ENCODE measurements around the gene RANBP17.
"Not testable (repeated sequence)": the region's sequence is repeated elsewhere in the genome, so short reads cannot be mapped to it uniquely, and the experiment has no call there.

RANBP17 gene

DNA sequence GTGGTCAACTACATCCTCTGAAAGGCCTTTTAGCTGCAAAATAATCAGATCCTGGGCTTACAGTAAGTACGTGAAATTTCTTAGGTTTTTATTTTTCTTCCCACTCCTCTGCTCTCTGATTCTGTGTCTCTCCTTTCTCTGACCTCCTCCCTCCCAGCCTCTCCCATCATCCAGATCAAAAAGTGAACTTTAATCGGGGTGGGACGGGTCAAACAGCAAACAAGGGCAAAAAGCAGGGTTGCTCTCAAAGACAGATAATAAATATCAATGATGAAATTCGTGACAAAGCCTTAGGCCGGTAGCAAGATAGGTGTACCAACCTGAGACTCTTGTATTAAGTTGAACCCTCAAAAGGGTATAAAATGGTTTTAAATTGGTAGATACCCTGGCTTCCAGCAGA lies 76.1 kb downstream of the RANBP17 start:
- TF ChIP-seq, protein P1, sequence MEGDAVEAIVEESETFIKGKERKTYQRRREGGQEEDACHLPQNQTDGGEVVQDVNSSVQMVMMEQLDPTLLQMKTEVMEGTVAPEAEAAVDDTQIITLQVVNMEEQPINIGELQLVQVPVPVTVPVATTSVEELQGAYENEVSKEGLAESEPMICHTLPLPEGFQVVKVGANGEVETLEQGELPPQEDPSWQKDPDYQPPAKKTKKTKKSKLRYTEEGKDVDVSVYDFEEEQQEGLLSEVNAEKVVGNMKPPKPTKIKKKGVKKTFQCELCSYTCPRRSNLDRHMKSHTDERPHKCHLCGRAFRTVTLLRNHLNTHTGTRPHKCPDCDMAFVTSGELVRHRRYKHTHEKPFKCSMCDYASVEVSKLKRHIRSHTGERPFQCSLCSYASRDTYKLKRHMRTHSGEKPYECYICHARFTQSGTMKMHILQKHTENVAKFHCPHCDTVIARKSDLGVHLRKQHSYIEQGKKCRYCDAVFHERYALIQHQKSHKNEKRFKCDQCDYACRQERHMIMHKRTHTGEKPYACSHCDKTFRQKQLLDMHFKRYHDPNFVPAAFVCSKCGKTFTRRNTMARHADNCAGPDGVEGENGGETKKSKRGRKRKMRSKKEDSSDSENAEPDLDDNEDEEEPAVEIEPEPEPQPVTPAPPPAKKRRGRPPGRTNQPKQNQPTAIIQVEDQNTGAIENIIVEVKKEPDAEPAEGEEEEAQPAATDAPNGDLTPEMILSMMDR (IDR thresholded peaks at IDR 0.05; ENCODE audit: low read depth, low read length, missing control alignments): no peak
- no peak for DNase-seq (ENCODE audit: low read depth)
- H3K4me3 ChIP-seq (ENCODE audit: low read depth, low read length): no peak overlapping the region

DNA sequence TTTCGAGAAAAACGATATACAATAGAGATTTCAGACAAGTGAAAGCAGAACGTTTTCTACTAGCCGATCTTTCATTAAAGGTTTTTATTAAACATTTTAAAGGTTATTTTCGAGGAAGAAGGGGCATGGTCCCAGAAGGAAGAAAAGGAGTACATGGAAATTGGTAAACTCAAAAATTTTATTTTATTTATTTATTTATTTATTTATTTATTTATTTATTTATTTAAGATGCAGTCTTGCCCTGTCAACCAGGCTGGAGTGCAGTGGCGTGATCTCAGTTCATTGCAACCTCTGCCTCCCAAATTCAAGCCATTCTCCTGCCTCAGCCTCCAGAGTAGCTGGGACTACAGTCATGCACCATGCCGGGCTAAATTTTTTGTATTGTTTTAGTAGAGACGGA lies 77.4 kb downstream of the RANBP17 start:
- no peak overlapping the region for H3K4me3 ChIP-seq (ENCODE audit: low read depth, low read length)
- no peak for DNase-seq (ENCODE audit: low read depth)
- TF ChIP-seq, protein P1 (IDR thresholded peaks at IDR 0.05; ENCODE audit: low read depth, low read length, missing control alignments): no peak

DNA sequence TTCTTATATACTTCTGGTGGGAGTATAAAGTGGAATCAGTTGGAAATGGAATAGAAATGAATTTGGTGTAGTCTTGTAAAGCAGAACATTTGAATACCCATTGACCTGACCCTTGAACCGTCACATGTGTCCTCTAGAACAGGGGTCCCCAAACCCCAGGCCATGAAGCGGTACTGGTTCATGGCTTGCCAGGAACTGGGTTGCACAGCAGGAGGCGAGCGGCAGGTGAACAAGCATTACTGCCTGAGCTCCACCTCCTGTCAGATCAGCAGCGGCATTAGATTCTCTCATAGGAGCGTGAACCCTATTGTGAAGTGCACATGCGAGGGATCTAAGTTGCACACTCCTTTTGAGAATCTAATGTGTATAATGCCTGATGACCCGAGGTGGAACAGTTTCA lies 80.0 kb downstream of the RANBP17 start:
- TF ChIP-seq, protein P1 (IDR thresholded peaks at IDR 0.05; ENCODE audit: low read depth, low read length, missing control alignments): no peak
- no peak for DNase-seq (ENCODE audit: low read depth)

DNA sequence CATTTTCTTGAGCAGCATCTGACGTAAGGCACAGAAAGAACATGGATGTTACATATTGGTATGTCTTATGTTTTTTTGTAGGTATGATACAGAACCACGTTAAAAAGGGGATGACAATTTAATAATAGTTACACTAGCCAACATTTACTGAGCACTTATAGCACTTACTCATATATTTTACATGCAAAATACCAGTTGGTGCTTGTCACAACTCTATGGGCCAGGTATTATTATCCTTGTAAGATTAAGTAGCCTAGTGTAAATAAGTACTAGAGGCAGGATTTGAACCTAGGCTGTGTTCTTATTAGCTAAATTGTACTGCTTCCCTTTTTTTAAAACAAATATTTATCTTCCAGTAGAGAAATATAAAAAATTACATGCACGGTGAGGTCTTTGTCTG lies 83.5 kb downstream of the RANBP17 start:
- no peak for DNase-seq (ENCODE audit: low read depth)
- TF ChIP-seq, protein P1 (IDR thresholded peaks at IDR 0.05; ENCODE audit: low read depth, low read length, missing control alignments): no peak
- no peak overlapping the region for H3K4me3 ChIP-seq (ENCODE audit: low read depth, low read length)

More for the DNA sequence above, 80.0 kb downstream of the RANBP17 start:
- H3K4me3 ChIP-seq (ENCODE audit: low read depth, low read length): no peak overlapping the region

DNA sequence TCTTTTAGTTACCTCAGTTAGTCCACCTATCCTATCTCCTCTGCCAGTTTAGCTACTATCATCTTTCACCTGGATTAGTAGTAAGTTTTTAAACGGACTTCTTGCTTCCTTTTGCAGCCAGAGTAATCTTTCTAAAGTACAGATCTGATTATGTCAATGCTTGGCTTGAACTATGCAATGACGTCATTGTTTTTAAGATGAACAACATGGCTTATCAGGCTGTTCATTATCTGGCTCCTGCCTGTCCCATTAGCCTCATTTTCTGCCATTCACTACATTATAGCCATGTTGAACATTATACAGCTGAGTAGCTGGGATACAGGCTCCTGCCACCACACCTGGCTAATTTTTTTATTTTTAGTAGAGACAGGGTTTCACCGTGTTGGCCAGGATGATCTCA lies 98.7 kb downstream of the RANBP17 start:
- H3K4me3 ChIP-seq (ENCODE audit: low read depth, low read length): no peak overlapping the region
- TF ChIP-seq, protein P1 (IDR thresholded peaks at IDR 0.05; ENCODE audit: low read depth, low read length, missing control alignments): no peak

DNA sequence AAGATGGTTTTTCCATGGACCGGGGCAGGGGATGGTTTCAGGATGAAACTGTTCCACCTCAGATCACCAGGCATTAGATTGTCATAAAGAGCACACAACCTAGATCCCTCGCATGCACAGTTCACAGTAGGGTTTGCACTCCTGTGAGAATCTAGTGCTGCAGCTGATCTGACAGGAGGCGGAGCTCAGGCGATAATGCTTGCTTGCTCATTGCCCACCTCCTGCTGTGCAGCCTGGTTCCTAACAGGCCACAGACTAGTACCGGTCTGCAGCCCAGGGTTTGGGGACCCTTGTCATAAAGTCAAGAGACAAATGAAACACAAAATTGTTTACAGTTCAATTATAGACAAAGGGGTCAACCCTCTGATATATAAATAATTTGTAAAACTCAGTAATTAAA lies 101.7 kb downstream of the RANBP17 start:
- TF ChIP-seq, protein P1 (IDR thresholded peaks at IDR 0.05; ENCODE audit: low read depth, low read length, missing control alignments): no peak

More for the DNA sequence above, 98.7 kb downstream of the RANBP17 start:
- no peak for DNase-seq (ENCODE audit: low read depth)

DNA sequence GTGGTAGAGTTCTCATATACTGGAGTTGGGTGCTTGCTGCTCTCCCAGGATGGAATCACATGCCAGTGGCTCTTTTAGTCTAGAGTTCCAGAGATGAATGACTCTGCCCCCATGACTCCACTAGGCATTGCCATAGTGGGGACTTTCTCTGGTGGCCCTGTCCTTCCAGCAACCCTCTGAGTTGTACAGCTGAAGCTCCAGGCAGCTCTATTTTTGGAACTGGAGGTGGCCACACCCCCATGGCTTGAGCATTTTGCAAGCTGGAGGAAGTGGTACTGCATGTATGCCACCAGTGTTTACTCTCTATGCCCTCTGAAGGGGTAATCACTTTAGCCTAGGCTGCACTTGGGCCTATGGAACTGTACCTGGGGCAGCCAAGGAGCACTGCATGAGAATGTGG lies 112.6 kb downstream of the RANBP17 start:
- H3K4me3 ChIP-seq (ENCODE audit: low read depth, low read length): no peak overlapping the region
- TF ChIP-seq, protein P1 (IDR thresholded peaks at IDR 0.05; ENCODE audit: low read depth, low read length, missing control alignments): no peak
- no peak for DNase-seq (ENCODE audit: low read depth)

More for the DNA sequence above, 101.7 kb downstream of the RANBP17 start:
- no peak overlapping the region for H3K4me3 ChIP-seq (ENCODE audit: low read depth, low read length)
- DNase-seq (ENCODE audit: low read depth): no peak

DNA sequence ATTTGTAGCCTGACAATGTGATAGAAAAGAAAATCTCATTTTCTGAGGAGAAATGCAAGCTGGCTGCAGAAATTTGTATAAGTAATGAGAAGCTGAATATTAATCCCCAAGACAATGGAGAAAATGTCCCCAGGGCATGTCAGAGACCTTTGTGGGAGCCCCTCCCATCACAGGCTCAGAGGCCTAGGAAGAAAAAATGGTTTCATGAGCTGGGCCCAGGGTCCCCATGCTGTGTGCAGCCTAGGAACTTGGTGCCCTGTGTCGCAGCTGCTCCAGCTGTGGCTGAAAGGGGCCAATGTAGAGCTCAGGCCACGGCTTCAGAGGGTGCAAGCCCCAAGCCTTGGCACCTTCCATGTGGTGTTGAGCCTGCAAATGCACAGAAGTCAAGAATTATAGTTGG lies 118.4 kb downstream of the RANBP17 start:
- H3K4me3 ChIP-seq (ENCODE audit: low read depth, low read length); DNase-seq (ENCODE audit: low read depth): not testable (repeated sequence)
